GM19468 (cell line): ENCODE results near the gene PCBD1.

Source experiments
- ATAC-seq: cut with Tn5 transposase; IDR thresholded peaks from one replicate; pipeline ENCODE4 v1.9.1; 2021; ENCODE audit warnings: mild to moderate bottlenecking, moderate library complexity, moderate number of reproducible peaks; ENCODE audit not compliant: unreplicated experiment; ENCODE audit errors: extremely low read depth

The PCBD1 gene

DNA sequence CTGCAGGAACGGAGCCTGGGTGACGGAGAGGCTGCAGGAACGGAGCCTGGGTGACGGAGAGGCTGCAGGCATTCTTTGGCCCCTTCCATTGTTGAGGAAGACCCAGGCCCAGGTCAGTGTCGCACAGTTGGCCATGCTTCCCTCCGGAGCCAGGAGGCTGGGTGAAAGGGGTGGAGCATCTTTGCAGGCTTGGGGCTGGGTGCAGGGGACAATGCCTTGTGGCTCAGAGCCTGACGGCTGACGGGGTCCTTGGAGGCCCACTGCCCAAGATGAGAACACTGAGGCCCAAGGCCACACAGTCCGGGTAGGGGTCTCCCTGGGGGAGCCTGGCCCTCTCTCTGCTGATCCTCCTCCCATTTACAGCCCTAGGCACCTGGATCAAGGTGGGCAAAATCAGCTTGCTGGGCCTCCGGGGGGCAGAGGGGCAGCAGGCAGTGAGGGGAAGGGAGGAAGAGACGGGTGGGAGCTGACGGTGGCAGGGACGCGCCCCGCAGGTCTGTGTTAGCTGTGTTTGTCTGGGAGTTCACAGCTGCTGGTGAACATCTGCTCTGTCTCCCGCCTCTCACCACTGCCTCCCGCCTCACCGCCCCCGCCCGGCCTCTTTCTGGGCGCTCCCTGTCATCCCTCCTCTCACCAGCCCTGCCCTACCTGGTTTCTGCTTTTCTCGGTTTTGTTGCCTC is 30.6 kb upstream of the PCBD1 start:
- no peak for ATAC-seq

DNA sequence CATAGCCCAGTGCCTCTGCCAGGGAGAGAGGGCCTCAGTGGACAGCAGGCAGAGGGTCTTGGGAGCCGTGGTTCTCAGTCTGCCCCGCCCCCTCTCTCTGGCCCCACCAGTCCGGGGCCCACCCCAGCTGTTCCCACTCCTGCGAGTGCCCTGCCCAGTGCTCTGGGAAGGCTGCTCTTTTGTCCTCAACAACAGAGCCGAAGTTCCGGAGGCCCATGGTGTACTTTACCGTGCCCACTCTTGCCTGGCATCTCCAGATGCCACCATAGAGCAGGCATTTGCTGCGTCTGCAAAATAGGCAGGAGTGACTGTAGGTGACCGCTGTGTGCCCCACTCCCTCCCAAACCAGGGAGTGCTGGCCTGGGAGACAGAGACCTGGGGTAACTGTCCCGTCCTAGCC is 29.3 kb upstream of the PCBD1 start:
- ATAC-seq: no peak

DNA sequence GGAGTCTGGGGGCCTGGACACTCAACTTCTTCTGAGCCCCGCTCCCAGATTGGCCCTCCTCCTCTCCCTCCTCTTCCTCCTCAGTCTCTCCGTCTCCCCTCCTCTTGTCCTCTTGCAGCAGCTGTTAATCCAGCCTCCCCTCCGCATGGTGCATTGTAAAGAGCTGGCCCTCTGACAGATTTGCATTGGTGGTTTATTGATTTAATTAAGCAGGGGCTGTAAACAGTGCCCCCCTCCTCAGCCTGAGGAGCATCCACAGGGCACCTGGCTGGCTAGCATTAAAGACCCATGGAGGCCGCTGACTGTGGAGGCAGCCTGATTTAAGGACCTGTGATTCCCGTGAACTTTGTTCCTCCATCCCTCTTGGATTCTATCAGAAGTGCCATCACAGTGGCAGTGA is 28.9 kb upstream of the PCBD1 start:
- no peak for ATAC-seq

DNA sequence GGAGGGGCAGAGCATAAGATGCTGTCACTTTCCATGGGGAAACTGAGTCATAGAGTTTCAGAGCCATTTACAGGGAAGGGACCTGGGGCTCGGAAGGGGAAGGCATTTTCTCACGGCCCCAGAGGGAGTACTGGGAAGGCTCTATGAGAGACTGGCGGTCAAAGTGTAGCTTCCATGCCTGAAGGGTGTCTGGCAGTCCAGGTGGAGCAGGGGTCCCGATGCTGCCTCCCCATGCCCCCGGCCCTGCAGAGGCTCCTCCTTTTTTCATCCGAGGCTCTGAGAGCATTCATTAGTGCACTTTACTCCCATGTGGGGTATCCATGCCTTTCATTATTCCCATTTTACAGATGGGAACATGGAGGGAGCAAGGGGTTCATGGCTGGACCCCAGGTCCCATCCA is 27.9 kb upstream of the PCBD1 start:
- no peak for ATAC-seq

DNA sequence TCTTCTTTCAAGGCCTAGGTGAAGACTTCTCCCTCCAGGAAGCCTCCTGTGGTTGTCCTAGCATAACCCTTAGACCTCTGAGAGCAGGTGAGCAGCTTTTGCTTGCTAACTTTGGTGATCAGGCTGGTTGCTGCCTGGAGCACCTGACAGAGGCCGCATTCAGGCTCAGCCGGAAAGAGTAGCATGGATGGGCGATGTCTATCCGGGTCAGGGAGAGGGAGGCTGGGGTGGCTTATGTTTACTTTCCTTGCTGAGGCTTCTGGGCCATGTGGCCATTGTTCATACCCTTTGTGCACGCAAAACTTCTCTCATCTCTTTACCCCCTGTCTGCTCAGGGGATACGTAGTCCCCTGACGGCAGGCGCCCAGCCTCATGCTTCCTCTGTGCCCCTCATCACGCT is 27.4 kb upstream of the PCBD1 start:
- no peak for ATAC-seq

DNA sequence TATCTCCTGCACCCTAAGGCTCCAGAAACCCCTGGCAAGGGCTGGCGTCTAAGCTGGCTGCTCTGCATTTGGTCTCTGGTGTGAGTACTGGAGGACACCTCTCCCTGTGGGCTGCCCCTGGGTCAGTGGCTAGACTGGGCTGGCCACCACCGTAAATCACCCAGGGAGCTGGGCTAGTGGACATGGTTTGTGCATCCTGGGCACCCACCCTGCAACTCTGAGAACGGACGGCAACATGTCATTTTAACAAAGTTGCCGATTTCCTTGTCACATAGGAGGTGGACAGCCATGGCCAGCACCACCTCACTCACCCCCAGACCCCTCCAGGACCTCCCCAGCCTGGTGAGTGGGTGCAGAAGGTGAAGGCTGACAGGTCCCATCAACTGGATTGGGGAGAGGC is 26.8 kb upstream of the PCBD1 start:
- no peak for ATAC-seq

DNA sequence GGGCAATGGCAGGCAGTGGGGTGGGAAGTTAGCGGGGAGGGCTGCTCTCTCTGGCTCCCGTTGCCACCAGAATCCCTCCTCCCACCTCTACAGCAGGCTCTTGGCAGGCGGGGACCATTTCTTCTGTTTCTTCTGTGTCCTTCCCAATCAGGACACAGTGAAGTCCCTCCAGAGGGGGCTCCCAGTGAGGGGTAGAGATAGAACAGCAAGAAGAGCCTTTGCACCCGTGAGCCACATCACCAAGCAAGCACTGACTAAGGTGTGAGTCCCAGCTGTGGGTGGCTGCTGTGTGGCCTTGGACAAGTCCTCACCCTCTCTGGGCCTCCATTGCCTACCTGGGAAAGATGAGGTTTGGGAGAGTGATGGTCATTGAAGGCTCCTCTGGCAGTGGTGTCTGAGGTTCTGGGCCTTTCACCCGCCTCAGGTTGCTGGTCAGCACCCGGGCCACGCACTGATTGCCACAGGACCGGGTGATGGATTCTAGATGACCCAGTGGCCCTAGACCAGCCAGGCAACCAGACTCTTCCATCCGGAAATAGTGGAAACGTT is 26.0 kb upstream of the PCBD1 start:
- ATAC-seq: no peak

DNA sequence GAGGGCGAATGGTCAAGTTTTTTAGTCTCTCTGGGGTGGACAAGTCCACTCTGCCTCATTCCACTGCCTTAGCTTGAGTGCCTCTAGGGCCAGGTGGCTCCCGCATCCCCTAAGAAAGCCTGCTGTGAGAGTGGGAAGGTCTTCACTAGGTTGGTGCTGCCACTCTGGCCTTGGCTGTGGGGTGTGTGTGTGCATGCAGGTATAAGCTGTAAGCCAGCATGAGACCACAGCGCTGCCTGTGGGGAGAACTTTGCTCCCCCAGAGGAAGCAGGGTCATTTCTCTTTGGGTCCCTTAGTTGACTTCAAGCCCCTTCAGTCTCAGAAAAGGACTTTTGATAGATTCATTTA is 25.5 kb upstream of the PCBD1 start:
- ATAC-seq: no peak

DNA sequence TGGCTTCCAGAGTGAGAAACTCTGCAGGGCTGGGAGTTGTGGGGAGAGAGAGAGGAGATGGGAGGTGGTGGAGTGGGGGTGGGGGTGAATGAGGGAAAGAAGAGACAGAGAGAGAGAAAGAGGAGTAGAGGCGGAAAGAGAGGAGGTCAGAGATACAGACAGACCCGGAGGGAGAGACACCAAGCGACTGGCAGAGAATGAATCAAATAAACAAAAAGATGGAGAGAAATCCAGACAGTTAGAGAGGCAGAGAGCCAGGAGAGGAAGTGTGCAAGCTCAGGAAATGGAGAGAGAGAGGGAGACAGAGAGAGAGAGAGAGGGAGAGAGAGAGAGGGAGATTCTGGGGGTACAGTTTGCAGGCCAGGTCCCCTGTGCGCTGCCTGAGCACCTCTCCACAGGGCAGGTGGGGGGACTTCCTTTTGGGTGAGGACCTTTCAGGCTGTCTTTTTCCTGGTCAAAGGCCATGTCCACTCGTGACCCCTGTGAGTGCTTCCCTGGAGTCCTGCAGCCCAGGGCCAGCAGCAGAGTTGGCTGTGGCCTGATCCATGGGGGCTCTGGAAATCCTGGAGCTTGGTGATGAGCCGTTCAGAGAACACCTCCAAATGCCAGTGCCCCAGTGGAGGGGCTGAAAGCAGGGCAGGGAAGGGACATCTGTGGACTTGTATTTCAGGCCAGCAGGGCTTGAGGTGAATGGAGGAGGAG is 25.0 kb upstream of the PCBD1 start:
- ATAC-seq: no peak

DNA sequence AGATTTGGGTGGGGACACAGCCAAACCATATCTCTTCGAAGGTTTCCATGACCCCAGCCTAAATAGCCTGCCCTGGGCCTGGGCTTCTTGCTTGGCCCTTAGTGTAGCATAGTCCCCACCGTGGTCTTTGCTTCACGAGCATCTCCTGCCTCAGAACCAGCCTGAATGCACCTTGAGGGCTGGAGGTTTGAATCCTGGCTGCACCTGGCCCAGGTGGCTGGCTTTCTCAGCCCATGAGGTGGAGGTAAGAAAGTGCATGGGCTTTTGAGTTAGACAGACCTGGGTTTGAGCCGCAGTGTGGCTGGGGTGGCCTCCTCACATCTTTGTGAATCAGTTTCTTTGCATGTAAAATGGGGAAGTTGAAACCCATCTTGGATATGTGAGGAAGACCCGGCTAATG is 24.2 kb upstream of the PCBD1 start:
- no peak for ATAC-seq

DNA sequence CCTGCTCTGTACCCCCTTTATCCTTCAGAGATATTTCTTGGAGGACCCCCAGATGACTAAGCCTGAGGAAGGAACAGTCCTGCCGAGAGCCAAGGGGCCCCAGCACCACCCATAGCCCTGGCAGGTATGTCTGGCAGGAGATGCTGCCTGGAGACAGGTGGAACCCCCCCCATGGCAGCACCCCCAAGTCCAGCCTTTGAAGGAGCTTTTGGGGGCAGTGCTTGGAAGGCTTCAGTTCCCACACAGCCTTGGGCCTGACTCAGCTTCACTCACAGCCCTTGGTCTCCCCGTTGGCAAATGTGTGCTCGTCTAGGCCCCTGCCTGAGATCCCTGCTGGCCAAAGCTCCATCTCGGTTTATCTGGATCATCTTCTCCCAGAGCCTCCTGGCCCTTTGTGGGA is 23.0 kb upstream of the PCBD1 start:
- ATAC-seq: no peak

DNA sequence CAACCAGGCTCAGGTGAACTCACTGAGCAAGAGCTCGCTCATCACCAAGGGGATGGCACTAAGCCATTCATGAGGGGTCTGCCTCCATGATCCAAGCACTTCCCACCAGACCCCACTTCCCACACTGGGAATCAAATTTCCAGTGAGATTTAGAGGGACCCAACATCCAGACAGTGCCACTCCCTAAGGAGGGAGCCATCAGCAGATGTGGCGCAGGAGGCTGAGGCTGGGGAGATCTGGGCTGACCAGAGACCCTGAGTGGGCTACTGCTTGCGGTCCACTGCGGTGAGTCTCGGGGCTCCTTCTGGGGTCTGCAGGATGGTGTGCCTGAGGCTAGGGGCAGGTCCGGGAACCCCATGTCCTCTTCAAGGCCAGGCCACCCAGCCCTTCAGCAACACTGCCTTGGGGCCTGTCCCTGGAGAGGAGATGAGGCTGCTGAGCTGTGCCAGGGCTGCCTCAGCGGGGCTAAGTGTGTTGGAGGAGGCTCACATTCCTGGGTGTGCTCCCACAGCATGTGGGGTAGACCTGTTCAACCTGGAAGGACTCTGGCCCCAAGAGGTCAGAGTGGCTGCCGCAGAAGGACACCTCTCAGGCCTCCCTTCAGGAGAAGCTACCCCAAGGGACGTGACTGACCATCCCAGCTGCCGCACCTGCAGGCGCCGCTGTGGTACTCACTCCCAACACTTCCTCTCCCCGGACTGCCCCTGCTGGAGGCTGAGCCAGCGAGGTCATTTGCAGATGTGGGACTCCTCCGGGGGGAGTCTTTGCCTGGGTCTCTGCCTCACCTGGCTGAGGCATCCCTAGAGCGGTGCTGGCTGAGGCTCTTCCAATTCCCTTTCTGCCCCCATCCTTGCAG is 22.3 kb upstream of the PCBD1 start:
- ATAC-seq: no peak

DNA sequence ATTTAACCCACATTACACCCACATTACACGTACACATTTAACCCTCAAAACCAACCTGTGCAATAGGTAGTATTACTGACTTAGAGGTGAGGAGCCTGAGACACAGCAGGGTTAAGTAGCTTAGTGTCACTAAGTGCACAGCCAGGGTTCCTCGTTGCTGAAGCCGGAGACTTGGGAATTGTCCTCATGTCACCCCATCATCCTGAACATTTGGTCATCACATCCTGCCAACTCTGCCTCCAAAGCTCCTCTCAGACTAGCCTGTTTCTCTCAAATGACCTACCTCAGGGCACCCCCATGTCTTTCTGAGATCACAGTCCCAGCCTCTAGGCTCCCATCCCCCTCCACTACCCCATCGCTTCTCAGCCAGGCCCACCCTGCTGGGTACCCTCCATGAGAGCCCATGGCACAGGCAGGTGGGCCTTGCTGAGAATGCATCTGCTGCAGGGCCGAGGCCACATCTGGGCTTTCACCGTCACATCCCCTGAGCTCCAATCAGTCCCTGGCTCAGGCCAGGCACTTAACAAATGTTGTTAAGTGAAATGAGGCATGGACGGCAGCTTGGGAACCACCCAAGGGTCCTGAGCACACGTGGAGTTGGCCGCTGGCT is 21.1 kb upstream of the PCBD1 start:
- ATAC-seq: no peak

DNA sequence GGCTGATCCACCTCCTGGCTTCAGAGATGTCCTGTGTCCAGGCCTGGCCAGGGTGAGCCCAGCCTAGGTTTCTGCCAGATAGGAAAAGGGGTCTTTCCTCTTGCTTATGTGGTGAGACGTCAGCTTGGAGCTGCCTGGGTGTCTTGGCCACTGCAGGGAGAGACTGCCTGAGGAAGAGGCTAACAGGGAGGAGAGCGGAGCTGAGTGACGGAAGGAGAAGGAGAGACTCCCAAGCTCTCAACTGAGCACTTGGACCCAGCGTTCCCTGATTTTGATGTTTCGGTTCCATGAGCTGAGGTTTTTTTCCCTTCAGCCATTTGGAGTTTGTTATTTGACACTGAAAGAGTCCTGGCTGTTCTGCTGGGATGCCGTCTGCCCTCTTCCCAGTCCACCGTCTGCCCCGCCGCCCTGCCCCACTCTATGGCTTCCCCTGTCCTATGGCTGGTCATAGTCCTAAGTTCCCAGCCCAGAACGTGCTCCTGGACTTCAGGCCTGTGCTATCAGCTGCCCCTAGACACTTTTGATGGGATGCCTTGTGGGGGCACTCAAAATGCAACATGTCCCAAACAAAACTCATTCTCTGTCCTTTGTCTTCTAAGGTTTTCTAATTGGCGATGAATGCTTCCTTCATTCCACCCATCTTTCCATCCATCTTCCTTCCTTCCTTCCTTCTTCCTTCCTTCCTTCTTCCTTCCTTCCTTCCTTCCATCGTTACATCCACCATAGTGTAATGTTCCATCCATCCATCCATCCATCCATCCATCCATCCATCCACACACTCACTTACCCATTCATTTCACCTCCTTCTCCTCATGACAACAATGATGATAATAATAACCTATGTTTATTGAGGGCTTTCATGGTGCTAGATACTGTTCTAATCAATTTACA is 20.3 kb upstream of the PCBD1 start:
- ATAC-seq: no peak

DNA sequence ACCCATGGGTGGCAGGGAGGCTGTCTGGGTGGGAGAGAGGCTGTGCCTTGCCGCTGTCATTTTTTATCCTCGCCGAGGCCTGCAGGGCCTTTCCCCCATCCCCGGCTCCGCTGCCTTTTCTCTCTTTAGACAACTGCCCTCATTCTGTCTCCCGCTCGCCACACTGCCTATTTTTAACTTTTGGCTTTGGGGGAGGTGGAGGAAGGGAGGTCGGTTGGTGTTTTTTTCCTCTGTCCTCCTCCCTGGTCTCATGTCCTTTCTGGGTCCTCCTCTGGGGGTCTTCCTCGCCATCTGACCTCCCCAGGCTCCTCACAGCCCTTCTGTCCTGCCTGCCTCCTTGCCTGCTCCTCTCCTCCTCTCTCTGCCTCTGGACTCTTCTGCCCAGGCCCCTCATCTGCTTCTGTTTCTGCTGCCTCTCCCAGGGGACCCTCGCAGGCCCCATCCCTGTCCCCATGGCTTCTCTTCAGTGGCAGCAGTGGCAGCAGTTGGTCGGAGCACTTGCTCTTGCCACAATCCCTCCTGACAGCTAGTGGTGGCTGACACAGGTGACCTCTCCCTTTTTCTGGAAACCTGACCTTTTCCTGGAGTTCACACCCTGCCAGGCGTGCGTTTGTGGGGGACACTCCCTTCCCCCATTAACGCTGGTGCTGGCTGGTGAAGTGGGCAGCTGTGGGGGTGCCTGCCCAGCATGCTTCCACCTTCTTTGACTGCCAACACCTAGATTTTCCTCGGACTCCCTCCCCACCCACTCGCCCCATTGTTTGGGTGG is 19.5 kb upstream of the PCBD1 start:
- ATAC-seq: no peak

DNA sequence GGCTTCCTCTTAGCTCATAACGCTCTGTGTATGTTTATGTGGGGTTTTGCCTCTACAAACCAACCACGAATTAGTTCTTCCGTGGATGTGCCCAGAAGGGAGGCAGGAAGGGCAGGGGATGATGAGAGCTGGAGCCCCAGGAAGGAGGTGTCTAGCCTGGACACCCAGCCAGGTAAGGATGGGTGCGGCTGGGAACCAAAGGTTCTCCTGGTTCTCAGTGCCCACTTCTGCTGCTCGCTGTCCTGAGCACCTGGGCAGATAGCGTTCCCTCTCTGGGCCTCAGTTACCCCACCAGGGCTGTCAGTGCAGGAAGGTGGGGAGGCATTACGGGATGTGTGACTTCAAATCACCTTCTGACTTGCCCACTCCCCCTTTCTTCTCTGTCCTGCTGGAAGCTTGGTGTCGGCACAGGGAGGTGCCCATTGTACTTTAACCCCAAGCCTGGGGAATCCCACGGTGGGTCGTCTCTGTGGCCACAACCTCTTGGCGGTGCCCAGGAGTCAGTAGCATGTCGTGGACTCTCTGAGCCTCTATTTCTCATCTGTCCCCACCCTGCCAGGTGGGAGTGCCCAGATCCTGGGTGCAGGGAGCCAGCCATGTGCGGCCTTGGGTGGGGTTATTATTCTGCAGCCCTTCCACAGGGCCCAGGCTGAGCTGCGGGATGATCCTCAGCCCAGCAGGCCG is 18.7 kb upstream of the PCBD1 start:
- ATAC-seq: no peak

DNA sequence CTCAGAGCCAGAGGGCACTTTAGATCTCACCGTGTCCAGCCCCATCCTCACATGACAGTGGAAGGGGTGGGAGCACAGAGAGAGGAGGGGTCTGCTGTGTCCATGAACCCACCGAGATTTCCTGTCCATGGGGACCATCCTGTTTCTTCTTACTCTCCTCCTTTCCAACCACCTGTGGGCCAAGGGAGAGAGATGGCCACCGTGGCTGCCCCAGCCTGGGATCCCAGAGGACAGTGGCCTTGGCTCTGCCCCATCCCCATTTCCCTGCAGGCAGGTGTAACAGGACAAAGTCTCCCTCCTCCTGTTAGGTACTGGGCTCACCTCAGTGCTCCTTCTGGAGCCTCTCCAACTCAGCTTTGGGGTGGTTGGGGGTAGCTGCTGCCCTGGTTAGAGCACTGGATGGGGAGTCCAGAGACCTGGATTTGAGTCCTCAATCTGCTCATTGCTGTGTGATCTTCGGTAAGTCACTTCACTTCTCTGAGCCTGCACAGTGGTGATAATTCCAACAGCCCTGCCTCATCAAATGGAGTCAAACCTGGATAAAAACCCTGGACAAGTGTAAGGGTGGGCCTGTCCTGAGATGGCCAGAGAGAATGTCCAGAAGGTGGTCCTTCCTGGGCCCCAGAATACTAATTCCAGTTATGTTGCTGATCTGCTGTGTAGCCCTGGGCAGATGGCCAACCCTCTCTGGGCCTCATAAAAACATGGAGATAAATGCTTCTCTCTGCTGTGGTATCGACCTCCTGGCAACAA is 17.8 kb upstream of the PCBD1 start:
- ATAC-seq: no peak
